GM21528 (cell line): ENCODE results near the gene IRAK2.

Source experiments
- ATAC-seq: cut with Tn5 transposase; IDR thresholded peaks from one replicate; pipeline ENCODE4 v1.9.1; 2021; ENCODE audit warnings: mild to moderate bottlenecking, moderate library complexity; ENCODE audit not compliant: unreplicated experiment, low FRiP score

The IRAK2 gene

GRCh38 chr3:10219737-10220136 lies 55.0 kb downstream of the IRAK2 start:
- no peak for ATAC-seq

- peak; percentile 57 for ATAC-seq
Observed at GRCh38 chr3:10223676-10224639, 59.2 kb downstream of the IRAK2 start.

- peak; percentile 31 for ATAC-seq
Observed at GRCh38 chr3:10224794-10225665, 60.3 kb downstream of the IRAK2 start.

- no peak for ATAC-seq
Observed at GRCh38 chr3:10226293-10226692, 61.6 kb downstream of the IRAK2 start.

GRCh38 chr3:10228248-10228950 lies 63.7 kb downstream of the IRAK2 start:
- no peak for ATAC-seq

GRCh38 chr3:10229576-10229975 lies 64.9 kb downstream of the IRAK2 start:
- ATAC-seq: no peak

GRCh38 chr3:10232137-10232536 lies 67.4 kb downstream of the IRAK2 start:
- ATAC-seq: no peak

GRCh38 chr3:10233988-10234387 lies 69.3 kb downstream of the IRAK2 start:
- no peak for ATAC-seq

- ATAC-seq: no peak
Observed at GRCh38 chr3:10234526-10235230, 70.0 kb downstream of the IRAK2 start.

- ATAC-seq: no peak
Observed at GRCh38 chr3:10235551-10235950, 70.8 kb downstream of the IRAK2 start.

GRCh38 chr3:10238345-10239183 lies 73.8 kb downstream of the IRAK2 start:
- no peak for ATAC-seq

- ATAC-seq: no peak
Observed at GRCh38 chr3:10240799-10241198, 76.1 kb downstream of the IRAK2 start.

- ATAC-seq: no peak
Observed at GRCh38 chr3:10242182-10243065, 77.7 kb downstream of the IRAK2 start.

- no peak for ATAC-seq
Observed at GRCh38 chr3:10244009-10244408, 79.3 kb downstream of the IRAK2 start.

- no peak for ATAC-seq
Observed at GRCh38 chr3:10245081-10245712, 80.5 kb downstream of the IRAK2 start.

- no peak for ATAC-seq
Observed at GRCh38 chr3:10247679-10248183, 83.0 kb downstream of the IRAK2 start.

GRCh38 chr3:10248184-10248983 lies 83.7 kb downstream of the IRAK2 start, which contains the start of gene TATDN2:
Gene TATDN2 (plus strand): TSS chr3:10248459. CDS start chr3:10249201, 742 bp downstream.
- peak; percentile 92 for ATAC-seq
